Heart left ventricle (tissue), 16 donors: ENCODE measurements around the gene CLCA1. TPM values are rescaled to one million over a fixed set of nuclear protein-coding genes. Genes with fewer than 3 reads are reported as not detected.

Experiments
- ATAC-seq, 4 donors: fragments of 200-7000 bp; cut with Tn5 transposase; one replicate each; pipeline ENCODE4 v1.9.1; 2020 to 2022; ENCODE audit warnings: moderate library complexity in 4 of 4, mild to moderate bottlenecking in 3 of 4, moderate number of reproducible peaks in 1 of 4
- DNase-seq, 5 donors: peaks; one replicate each; pipeline ENCODE4 v3.0.0-alpha.2; 2020
- H3K27ac ChIP-seq, 12 donors: fragments of 200-600 bp; sonication (generic) in 4 of 12; one replicate each; pipeline versions ENCODE4 v1.5.0 to v1.8.0; 2016 to 2022; ENCODE audit warnings: mild to moderate bottlenecking in 2 of 12
- H3K27me3 ChIP-seq, 9 donors: fragments of 200-600 bp; sonication (generic) in 2 of 9; one replicate each; pipeline versions ENCODE4 v1.5.1 to v1.8.0; 2016 to 2022; ENCODE audit warnings: mild to moderate bottlenecking in 3 of 9
- H3K36me3 ChIP-seq, 9 donors: fragments of 200-600 bp; sonication (generic) in 2 of 9; one replicate each; pipeline versions ENCODE4 v1.5.0 to v1.8.0; 2018 to 2022; ENCODE audit warnings: mild to moderate bottlenecking in 2 of 9
- H3K4me1 ChIP-seq, 12 donors: fragments of 200-600 bp; sonication (generic) in 4 of 12; one replicate each; pipeline versions ENCODE4 v1.5.0 to v1.8.0; 2016 to 2022; ENCODE audit warnings: mild to moderate bottlenecking in 3 of 12
- H3K4me3 ChIP-seq, 12 donors: fragments of 200-600 bp; sonication (generic) in 4 of 12; one replicate each; pipeline versions ENCODE4 v1.5.0 to v1.8.0; 2017 to 2022; ENCODE audit warnings: mild to moderate bottlenecking in 9 of 12, moderate library complexity in 4 of 12
- H3K9me3 ChIP-seq, 12 donors: fragments of 200-600 bp; sonication (generic) in 4 of 12; one replicate each; pipeline versions ENCODE4 v1.5.0 to v1.8.0; 2016 to 2022; ENCODE audit warnings: mild to moderate bottlenecking in 1 of 12
- POLR2A ChIP-seq, 2 donors: fragments of 450-650 bp; IDR thresholded peaks; one replicate each; pipeline ENCODE4 v1.6.1; 2017; ENCODE audit warnings: antibody characterized with exemption in 2 of 2, mild to moderate bottlenecking in 2 of 2, moderate library complexity in 2 of 2
- WGBS, 4 donors: extraction: QIAGEN DNeasy Blood & Tissue Kit in 2 of 4; methylation state at CpG; one replicate each; pipeline versions ENCODE4 v1.1.5 to v1.1.7; 2013 to 2018; 5-methylcytosine and 5-hydroxymethylcytosine counted together
- intact Hi-C, 10 donors: fragments of 100-400 bp; cut with DNase I; formaldehyde crosslinking; loops; one replicate each; pipeline versions ENCODE4 v1.11.1 to v1.14.2; 2022
- polyA plus RNA-seq, 2 donors: library from polyadenylated mRNA; stranded (reverse); fragments of 200-250 nt; gene quantifications; one replicate each; pipeline ENCODE4 v1.2.3, GENCODE V29; 2013
- total RNA-seq, 9 donors: library from RNA; depleted of rRNA in 2 of 9; stranded (reverse); fragments of >200 nt in 2 of 9; fragmentation: NEBNext Ultra II Directional in 3 of 9; extraction: Animal tissue kit (Norgen Biotek cat#: 25700) in 3 of 9; gene quantifications; one replicate each; pipeline versions ENCODE4 v1.1.0 to v1.2.4, GENCODE V29; 2016 to 2023
- TF ChIP-seq, protein P1 (sequence below), 12 donors: fragments of 200-600 bp; sonication (generic) in 4 of 12; IDR thresholded peaks; one replicate each; pipeline versions ENCODE4 v1.5.0 to v1.8.0; 2018 to 2022; ENCODE audit warnings: antibody characterized with exemption in 12 of 12, mild to moderate bottlenecking in 5 of 12
- donor health status: ischemic (EF 13 %, LVEDD 7.1; RV severe dilation, severe dysfunction).
- donor health status: healthy with polysubstance abuse.
- donor health status: DM: no; HTN: yes; CAD: no.
- donor health status: DM: no; HTN: no; CAD: no.
- donor health status: ischemic (EF 25% LVEDD 6.9; RV normal size, moderate dysfunction).
- donor health status: ischemic (EF 25% LVEDD 5.7; RV mildly dilated, moderate dysfunction).
- donor health status: healthy.
- donor health status: DM: yes; HTN: yes; CAD: no.
- donor health status: ischemic (EF 35%, LVEDD 5.7; RV mildly dilated, moderate dysfunction).
- donor health status: nonischemic (EF 11% LVEDD 7.7; RV severe dilation, severe dysfunction).
- donor health status: DM: yes; HTN: yes; CAD: no.
- donor health status: PGD.
- donor health status: ischemic (EF 29% LVEDD 5.4; RV normal size, mild dysfunction).
- donor health status: nonischemic (EF 23%, LVEDD 6.1; RV moderate dilation, normal function).

CLCA1 gene
- total and polyA plus RNA-seq, 11 donors: 0.06 to 0.07 TPM; not detected in 9

DNA sequence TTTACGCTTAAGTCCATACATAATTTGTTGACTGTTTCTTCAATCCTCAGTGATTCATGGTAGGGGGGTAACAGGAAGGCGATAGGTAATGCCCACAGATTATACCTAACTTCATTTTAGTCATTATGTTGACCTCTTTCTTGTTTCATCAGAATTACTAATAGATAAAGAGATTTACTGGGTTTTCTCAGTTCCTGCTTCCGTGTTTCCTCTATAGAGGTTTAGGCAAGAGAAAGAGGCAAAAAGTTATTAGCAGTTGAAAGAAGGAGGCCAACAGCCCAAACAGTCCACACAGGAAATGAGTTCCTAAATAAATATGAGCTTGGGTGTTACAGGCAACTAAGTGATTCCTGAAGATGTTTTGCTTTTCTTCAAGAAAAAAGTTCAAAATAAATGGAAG, 17.9 kb upstream of the CLCA1 start:
- H3K4me3 ChIP-seq: no peak overlapping the region
- H3K27me3 ChIP-seq: no peaks in the 10 kb centered on the region
- H3K4me1 ChIP-seq: no peaks in the 10 kb centered on the region
- 60 to 67% (median 63%) methylated on average over 3 of the region's 3 CpGs for WGBS, 4 donors
- intact Hi-C loops: no loop called here
- H3K9me3 ChIP-seq: no peaks in the 10 kb centered on the region
- TF ChIP-seq, protein P1, sequence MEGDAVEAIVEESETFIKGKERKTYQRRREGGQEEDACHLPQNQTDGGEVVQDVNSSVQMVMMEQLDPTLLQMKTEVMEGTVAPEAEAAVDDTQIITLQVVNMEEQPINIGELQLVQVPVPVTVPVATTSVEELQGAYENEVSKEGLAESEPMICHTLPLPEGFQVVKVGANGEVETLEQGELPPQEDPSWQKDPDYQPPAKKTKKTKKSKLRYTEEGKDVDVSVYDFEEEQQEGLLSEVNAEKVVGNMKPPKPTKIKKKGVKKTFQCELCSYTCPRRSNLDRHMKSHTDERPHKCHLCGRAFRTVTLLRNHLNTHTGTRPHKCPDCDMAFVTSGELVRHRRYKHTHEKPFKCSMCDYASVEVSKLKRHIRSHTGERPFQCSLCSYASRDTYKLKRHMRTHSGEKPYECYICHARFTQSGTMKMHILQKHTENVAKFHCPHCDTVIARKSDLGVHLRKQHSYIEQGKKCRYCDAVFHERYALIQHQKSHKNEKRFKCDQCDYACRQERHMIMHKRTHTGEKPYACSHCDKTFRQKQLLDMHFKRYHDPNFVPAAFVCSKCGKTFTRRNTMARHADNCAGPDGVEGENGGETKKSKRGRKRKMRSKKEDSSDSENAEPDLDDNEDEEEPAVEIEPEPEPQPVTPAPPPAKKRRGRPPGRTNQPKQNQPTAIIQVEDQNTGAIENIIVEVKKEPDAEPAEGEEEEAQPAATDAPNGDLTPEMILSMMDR (IDR thresholded peaks at IDR 0.05): no peak
- TF ChIP-seq POLR2A (IDR thresholded peaks at IDR 0.05): no peak
- H3K36me3 ChIP-seq: no peaks in the 10 kb centered on the region
- no peak overlapping the region for H3K27ac ChIP-seq
- no peak for DNase-seq
- no peak for ATAC-seq

DNA sequence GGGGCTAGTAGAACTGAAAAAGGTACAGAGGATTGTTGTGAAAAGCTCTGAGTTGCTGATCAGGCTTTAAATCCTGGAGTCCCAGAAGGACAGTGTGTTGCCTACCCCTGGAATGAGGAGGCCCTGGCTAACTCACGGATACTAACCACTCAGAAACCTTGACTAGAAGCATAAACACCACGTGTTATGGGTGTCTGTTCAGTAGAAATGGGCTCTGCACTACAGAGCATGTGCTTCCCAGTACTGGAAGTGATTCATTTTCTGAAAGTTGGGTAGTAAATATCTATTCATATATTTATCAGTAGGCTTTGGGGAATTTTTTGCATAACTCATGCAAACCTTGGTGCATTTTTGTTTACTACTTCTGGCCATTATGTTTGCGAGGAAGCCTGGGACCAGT, 15.1 kb upstream of the CLCA1 start:
- WGBS, 4 donors: 71 to 83% (median 79%) methylated on average over 3 of the region's 3 CpGs
- TF ChIP-seq, protein P1 (IDR thresholded peaks at IDR 0.05): no peak
- no peak for TF ChIP-seq POLR2A (IDR thresholded peaks at IDR 0.05)
- H3K4me1 ChIP-seq: no peaks in the 10 kb centered on the region
- H3K27ac ChIP-seq: no peak overlapping the region
- DNase-seq (no peak), ATAC-seq (no peak)
- no peak overlapping the region for H3K4me3 ChIP-seq
- H3K27me3 ChIP-seq: no peaks in the 10 kb centered on the region
- no peaks in the 10 kb centered on the region for H3K36me3 ChIP-seq
- H3K9me3 ChIP-seq: no peaks in the 10 kb centered on the region
- intact Hi-C loops: no loop called here

- no peaks in the 10 kb centered on the region for H3K9me3 ChIP-seq
These were observed 13.7 kb upstream of the CLCA1 start for GRCh38 chr1:86455073-86455472.

GRCh38 chr1:86460998-86461397, 7.7 kb upstream of the CLCA1 start:
- intact Hi-C loops: no loop called here
- Histone ChIP-seq H3K27ac (no peak overlapping the region), H3K36me3 (no peaks in the 10 kb centered on the region), H3K9me3 (no peaks in the 10 kb centered on the region), H3K4me1 (no peaks in the 10 kb centered on the region), H3K4me3 (no peak overlapping the region), H3K27me3 (no peaks in the 10 kb centered on the region)
- ATAC-seq: peak in 1 of 4 donors; percentile 22
- DNase-seq: no peak
- WGBS, 4 donors: 14 to 54% (median 36%) methylated on average over 1 of the region's 1 CpG
- no peak for TF ChIP-seq POLR2A (IDR thresholded peaks at IDR 0.05)
- TF ChIP-seq, protein P1 (IDR thresholded peaks at IDR 0.05): no peak

More at GRCh38 chr1:86455073-86455472, 13.7 kb upstream of the CLCA1 start:
- Histone ChIP-seq H3K27me3 (no peaks in the 10 kb centered on the region), H3K36me3 (no peaks in the 10 kb centered on the region), H3K27ac (no peak overlapping the region), H3K4me3 (no peak overlapping the region), H3K4me1 (no peaks in the 10 kb centered on the region)
- ATAC-seq (no peak), DNase-seq (no peak)
- TF ChIP-seq POLR2A (IDR thresholded peaks at IDR 0.05): no peak
- TF ChIP-seq, protein P1 (IDR thresholded peaks at IDR 0.05): no peak
- intact Hi-C loops: no loop called here
- 84 to 88% (median 85%) methylated on average over 5 of the region's 5 CpGs for WGBS, 4 donors
